CD14-positive monocyte (primary cell): ENCODE results near the gene AQP10. TPM values are rescaled to one million over a fixed set of nuclear protein-coding genes. Genes with fewer than 3 reads are reported as not detected.
"Not testable (repeated sequence)": the region's sequence is repeated elsewhere in the genome, so short reads cannot be mapped to it uniquely, and the experiment has no call there.

Experiments used
- DNase-seq, 3 donors: peaks; one replicate each; pipeline ENCODE4 v3.0.0-alpha.2; 2011 to 2022
- H2AFZ ChIP-seq: 2 replicates; pipeline ENCODE4 v1.6.0; 2012; ENCODE audit warnings: mild to moderate bottlenecking, low read depth, low read length, inconsistent platforms; ENCODE audit not compliant: insufficient read depth, poor library complexity, severe bottlenecking
- H3K27ac ChIP-seq, 2 donors: 1 replicate in 1 of 2; 2 replicates in 1 of 2; pipeline ENCODE4 v1.5.1; 2012 to 2013; ENCODE audit warnings: low read length in 2 of 2, control low read depth in 1 of 2, inconsistent platforms in 1 of 2, low read depth in 1 of 2, mild to moderate bottlenecking in 1 of 2
- H3K27me3 ChIP-seq, 2 donors: one replicate each; pipeline versions ENCODE4 v1.6.0 to v1.6.1; 2011 to 2013; ENCODE audit warnings: low read length in 2 of 2; ENCODE audit not compliant: control insufficient read depth in 2 of 2, insufficient read depth in 2 of 2
- H3K36me3 ChIP-seq, 2 donors: replicated peaks in 1 of 2; 1 replicate in 1 of 2; 2 replicates in 1 of 2; pipeline versions ENCODE4 v1.5.1 to v1.6.1; 2012 to 2013; ENCODE audit warnings: low read length in 2 of 2, control low read depth in 1 of 2, inconsistent platforms in 1 of 2, mild to moderate bottlenecking in 1 of 2; ENCODE audit not compliant: insufficient read depth in 2 of 2, control insufficient read depth in 1 of 2
- H3K4me1 ChIP-seq, 2 donors: 1 replicate in 1 of 2; 2 replicates in 1 of 2; pipeline versions ENCODE4 v1.5.1 to v1.6.1; 2012 to 2013; ENCODE audit warnings: low read length in 2 of 2, control low read depth in 1 of 2, inconsistent platforms in 1 of 2, mild to moderate bottlenecking in 1 of 2, moderate library complexity in 1 of 2; ENCODE audit not compliant: insufficient read depth in 2 of 2, control insufficient read depth in 1 of 2
- H3K4me2 ChIP-seq: replicated peaks from 2 replicates; pipeline ENCODE3; 2012; ENCODE audit warnings: low read length, moderate library complexity, mild to moderate bottlenecking; ENCODE audit not compliant: poor library complexity, severe bottlenecking; ENCODE audit errors: extremely low read depth
- H3K4me3 ChIP-seq, 3 experiments: fragments of 200-600 bp in 1 of 3; sonication (generic) in 1 of 3; replicated peaks in 1 of 3; 1 replicate in 2 of 3; 2 replicates in 1 of 3; pipeline ENCODE4 v1.5.1; 2011 to 2013; ENCODE audit warnings: low read length in 3 of 3, mild to moderate bottlenecking in 3 of 3, control low read depth in 2 of 3, low read depth in 2 of 3, inconsistent platforms in 1 of 3, moderate library complexity in 1 of 3
- H3K79me2 ChIP-seq: 2 replicates; pipeline ENCODE4 v1.6.0; 2012; ENCODE audit warnings: mild to moderate bottlenecking, control low read depth, inconsistent platforms, low read length, moderate library complexity; ENCODE audit not compliant: insufficient read depth
- H3K9ac ChIP-seq: 2 replicates; pipeline ENCODE4 v1.6.0; 2017; ENCODE audit warnings: low read length, mild to moderate bottlenecking; ENCODE audit not compliant: insufficient read depth, poor library complexity, severe bottlenecking
- H3K9me3 ChIP-seq, 2 donors: replicated peaks in 1 of 2; 1 replicate in 1 of 2; 2 replicates in 1 of 2; pipeline versions ENCODE4 v1.5.1 to v1.6.1; 2012 to 2013; ENCODE audit warnings: low read length in 2 of 2, control low read depth in 1 of 2; ENCODE audit not compliant: control insufficient read depth in 1 of 2, insufficient read depth in 1 of 2
- H4K20me1 ChIP-seq: 2 replicates; pipeline ENCODE4 v1.6.0; 2012; ENCODE audit warnings: mild to moderate bottlenecking, low read length, control low read depth, moderate library complexity; ENCODE audit not compliant: insufficient read depth
- H3K27ac Mint-ChIP-seq, 7 donors: one replicate each; pipeline ENCODE4 v1.8.0; 2020; ENCODE audit warnings: mild to moderate bottlenecking in 7 of 7, mixed read lengths in 7 of 7, moderate library complexity in 6 of 7, inconsistent platforms in 2 of 7
- H3K27me3 Mint-ChIP-seq, 3 donors: one replicate each; pipeline ENCODE4 v1.8.0; 2021 to 2022; ENCODE audit warnings: low read depth in 3 of 3, mild to moderate bottlenecking in 3 of 3, mixed read lengths in 3 of 3, moderate library complexity in 3 of 3, inconsistent platforms in 1 of 3
- H3K36me3 Mint-ChIP-seq, 2 donors: one replicate each; pipeline ENCODE4 v1.8.0; 2020; ENCODE audit warnings: mixed read lengths in 2 of 2, inconsistent platforms in 1 of 2, mild to moderate bottlenecking in 1 of 2
- H3K4me1 Mint-ChIP-seq: one replicate; pipeline ENCODE4 v1.8.0; 2020; ENCODE audit warnings: mild to moderate bottlenecking, mixed read lengths
- H3K4me3 Mint-ChIP-seq, 2 donors: one replicate each; pipeline ENCODE4 v1.8.0; 2020; ENCODE audit warnings: mild to moderate bottlenecking in 2 of 2, mixed read lengths in 2 of 2, moderate library complexity in 1 of 2
- H3K9me3 Mint-ChIP-seq, 7 donors: one replicate each; pipeline ENCODE4 v1.8.0; 2020 to 2022; ENCODE audit warnings: mixed read lengths in 7 of 7, mild to moderate bottlenecking in 6 of 7, moderate library complexity in 6 of 7, inconsistent platforms in 2 of 7
- CTCF ChIP-seq: fragments of 200-600 bp; IDR thresholded peaks from one replicate; pipeline ENCODE4 v1.8.0; 2022; ENCODE audit warnings: antibody characterized with exemption, mild to moderate bottlenecking
- WGBS: methylation state at CpG from one replicate; pipeline ENCODE4 v1.1.5; 2013; ENCODE audit warnings: missing lambda C conversion rate; ENCODE audit not compliant: insufficient coverage; 5-methylcytosine and 5-hydroxymethylcytosine counted together
- intact Hi-C, 2 donors: fragments of 100-400 bp; cut with micrococcal nuclease; formaldehyde crosslinking; loops; one replicate each; pipeline versions ENCODE4 v1.15.0 to v1.15.1; 2023
- polyA plus RNA-seq, 3 donors: library from polyadenylated mRNA; depleted of rRNA in 1 of 3; unstranded in 2 of 3; stranded (reverse) in 1 of 3; fragments of 300-500 nt in 2 of 3; fragments of >200 nt in 1 of 3; fragmentation: Illumina TruSeq in 2 of 3; gene quantifications; 1 replicate in 2 of 3; 2 replicates in 1 of 3; pipeline ENCODE4 v1.2.3, GENCODE V29; 2012 to 2021

Gene AQP10
- polyA plus RNA-seq, 3 donors = 0.09 TPM; not detected in 2

DNA sequence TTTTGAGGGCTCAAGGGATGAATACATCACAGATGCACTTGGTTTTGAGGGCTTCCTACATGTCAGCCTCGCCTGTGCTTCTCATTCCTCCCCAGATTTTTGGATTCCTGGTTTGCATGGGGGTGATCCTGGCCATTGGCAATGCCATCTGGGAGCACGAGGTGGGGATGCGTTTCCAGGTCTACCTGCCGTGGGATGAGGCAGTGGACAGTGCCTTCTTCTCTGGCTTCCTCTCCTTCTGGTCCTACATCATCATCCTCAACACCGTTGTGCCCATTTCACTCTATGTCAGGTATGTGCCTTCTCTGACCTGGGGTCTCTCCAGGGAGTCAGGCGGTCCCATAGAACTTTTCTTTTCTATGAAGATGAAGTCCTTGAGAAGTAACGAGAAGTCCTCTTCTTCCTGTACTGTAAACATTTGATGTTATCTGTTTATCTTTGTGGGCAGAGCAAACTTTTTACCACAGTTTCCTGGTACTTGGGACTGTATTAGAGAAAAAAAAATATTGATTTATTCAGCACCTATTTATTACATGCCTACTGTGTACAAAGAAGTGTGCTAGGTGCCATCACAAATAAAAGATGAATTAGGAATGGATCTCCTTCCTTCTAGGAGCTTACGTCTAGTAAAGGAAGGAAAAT, 16.5 kb downstream of the AQP10 start:
- peaks cover 0 to 4% (median 2%) of the 10 kb centered on the region in 3 donors for H3K27me3 Mint-ChIP-seq
- Histone ChIP-seq H3K4me2 (no peak overlapping the region), H2AFZ (no peak overlapping the region), H3K79me2 (no peaks in the 10 kb centered on the region), H3K27ac (no peak overlapping the region), H3K27me3 (no peaks in the 10 kb centered on the region), H3K36me3 (no peaks in the 10 kb centered on the region), H4K20me1 (no peaks in the 10 kb centered on the region), H3K9me3 (no peaks in the 10 kb centered on the region), H3K9ac (no peak overlapping the region), H3K4me3 (no peak overlapping the region), H3K4me1 (peaks cover 12 to 13% of the 10 kb centered on the region in 2 donors)
- TF ChIP-seq CTCF = no peak
- no peak overlapping the region for H3K4me3 Mint-ChIP-seq
- DNase-seq = no peak
- H3K27ac Mint-ChIP-seq = no peak overlapping the region
- H3K36me3 Mint-ChIP-seq = peaks cover 0 to 7% of the 10 kb centered on the region in 2 donors
- 100% methylated on average over 1 of the region's 8 CpGs for WGBS
- peaks cover 0 to 2% (median 0%) of the 10 kb centered on the region in 7 donors for H3K9me3 Mint-ChIP-seq
- intact Hi-C loops = loop anchor here in 1 of 2 donors (10.0 kb wide), 1 partner anchor 137 kb away; no protein-coding TSS in a partner anchor
- peaks cover 27% of the 10 kb centered on the region for H3K4me1 Mint-ChIP-seq

DNA sequence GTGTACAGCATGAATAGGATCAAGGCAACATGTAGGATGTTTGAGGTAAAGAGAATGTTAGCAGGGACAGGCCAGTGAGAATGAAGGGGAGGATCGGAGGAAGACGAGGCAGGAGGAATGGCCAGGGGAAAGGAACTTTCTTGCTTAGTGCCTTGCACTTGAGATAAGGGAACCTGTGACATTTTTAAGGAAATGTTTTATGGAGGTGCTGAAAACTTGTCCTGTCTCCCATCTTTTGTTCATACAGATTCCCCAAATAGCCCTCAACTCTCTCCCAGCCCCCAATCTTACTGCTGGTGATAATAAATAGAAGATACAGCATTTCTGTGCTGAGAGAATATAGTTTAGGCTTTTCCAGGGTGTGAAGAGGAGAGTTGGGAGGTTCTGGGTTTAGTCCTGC, 18.0 kb downstream of the AQP10 start:
- H3K9ac ChIP-seq = no peak overlapping the region
- H3K79me2 ChIP-seq = no peaks in the 10 kb centered on the region
- Mint-ChIP-seq H3K9me3 (peaks cover 0 to under 1% (median 0%) of the 10 kb centered on the region in 7 donors), H3K27ac (peak overlapping the region in 1 of 7 donors; percentile 33), H3K4me3 (no peak overlapping the region), H3K27me3 (peaks cover 0 to 4% (median 2%) of the 10 kb centered on the region in 3 donors), H3K4me1 (peaks cover 34% of the 10 kb centered on the region), H3K36me3 (peaks cover 0 to 7% of the 10 kb centered on the region in 2 donors)
- H3K4me3 ChIP-seq = no peak overlapping the region
- no peak overlapping the region for H2AFZ ChIP-seq
- no peaks in the 10 kb centered on the region for H3K9me3 ChIP-seq
- H3K4me2 ChIP-seq = no peak overlapping the region
- H3K27me3 ChIP-seq = no peaks in the 10 kb centered on the region
- TF ChIP-seq CTCF = no peak
- no peaks in the 10 kb centered on the region for H3K36me3 ChIP-seq
- peaks cover 25 to 27% of the 10 kb centered on the region in 2 donors for H3K4me1 ChIP-seq
- no peak for DNase-seq
- WGBS = no CpG with 5 or more reads among the region's 2 CpGs
- H3K27ac ChIP-seq = no peak overlapping the region
- no peaks in the 10 kb centered on the region for H4K20me1 ChIP-seq
- intact Hi-C loops = loop anchor here in 1 of 2 donors (10.0 kb wide), 1 partner anchor 136 kb away; no protein-coding TSS in a partner anchor

DNA sequence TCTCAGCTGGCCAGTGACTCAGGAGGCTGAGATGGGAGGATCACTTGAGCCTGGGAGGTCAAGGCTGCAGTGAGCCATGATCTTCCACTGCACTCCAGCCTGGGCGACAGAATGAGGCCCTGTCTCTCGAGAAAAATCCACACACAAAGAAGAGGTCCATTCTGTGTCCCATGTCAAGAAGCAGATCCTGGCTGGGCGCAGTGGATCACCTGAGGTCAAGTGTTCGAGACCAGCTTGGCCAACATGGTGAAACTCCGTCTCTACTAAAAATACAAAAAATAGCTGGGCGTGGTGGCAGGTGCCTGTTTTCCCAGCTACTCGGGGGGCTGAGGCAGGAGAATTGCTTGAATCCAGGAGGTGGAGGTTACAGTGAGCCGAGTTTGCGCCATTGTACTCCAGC, 20.5 kb downstream of the AQP10 start:
- not testable (repeated sequence) for H3K9me3 Mint-ChIP-seq, H3K27me3 ChIP-seq, H2AFZ ChIP-seq, H3K36me3 ChIP-seq, H3K4me3 Mint-ChIP-seq, H3K9me3 ChIP-seq, H3K4me3 ChIP-seq, H3K79me2 ChIP-seq, H3K9ac ChIP-seq, DNase-seq, H3K4me2 ChIP-seq, H3K27me3 Mint-ChIP-seq, H4K20me1 ChIP-seq, H3K27ac ChIP-seq
- H3K4me1 Mint-ChIP-seq = peaks cover 37% of the 10 kb centered on the region
- 100% methylated on average over 3 of the region's 9 CpGs for WGBS
- peaks cover 0 to 11% of the 10 kb centered on the region in 2 donors for H3K36me3 Mint-ChIP-seq
- H3K27ac Mint-ChIP-seq = peak overlapping the region in 1 of 7 donors; percentile 47
- peaks cover 29 to 31% of the 10 kb centered on the region in 2 donors for H3K4me1 ChIP-seq
- intact Hi-C loops = loop anchor here in 1 of 2 donors (10.0 kb wide), 1 partner anchor 53 kb away; no protein-coding TSS in a partner anchor
